Neuronal stem cell (in vitro differentiated cells): ENCODE data around the gene DHX34.

Experiments used
- DNase-seq: peaks from one replicate; pipeline ENCODE4 v3.0.0-alpha.2; 2013; ENCODE audit warnings: low spot score
- H2AFZ ChIP-seq: one replicate; pipeline ENCODE4 v1.6.1; 2013; ENCODE audit warnings: mild to moderate bottlenecking, low read length, inconsistent platforms
- H2AK5ac ChIP-seq: 2 replicates; pipeline ENCODE4 v1.6.1; 2013; ENCODE audit warnings: low read depth, mild to moderate bottlenecking, inconsistent platforms, low read length, moderate library complexity, mixed read lengths
- H2BK120ac ChIP-seq: 2 replicates; pipeline ENCODE4 v1.6.1; 2013; ENCODE audit warnings: low read depth, mild to moderate bottlenecking, inconsistent platforms, low read length, moderate library complexity, mixed read lengths
- H2BK12ac ChIP-seq: one replicate; pipeline ENCODE4 v1.6.1; 2013; ENCODE audit warnings: low read length, inconsistent platforms
- H2BK15ac ChIP-seq: 2 replicates; pipeline ENCODE4 v1.6.1; 2013; ENCODE audit warnings: mild to moderate bottlenecking, low read length, inconsistent platforms, mixed read lengths
- H2BK5ac ChIP-seq: one replicate; pipeline ENCODE4 v1.6.1; 2013; ENCODE audit warnings: inconsistent platforms, mild to moderate bottlenecking, low read length, moderate library complexity
- H3K14ac ChIP-seq: one replicate; pipeline ENCODE4 v1.6.1; 2013; ENCODE audit warnings: low read length, inconsistent platforms
- H3K18ac ChIP-seq: 2 replicates; pipeline ENCODE4 v1.6.1; 2013; ENCODE audit warnings: low read length, inconsistent platforms
- H3K23ac ChIP-seq: 2 replicates; pipeline ENCODE4 v1.6.1; 2013; ENCODE audit warnings: low read depth, mild to moderate bottlenecking, mixed read lengths, low read length, inconsistent platforms; ENCODE audit not compliant: poor library complexity
- H3K27ac ChIP-seq: replicated peaks from 3 replicates; pipeline ENCODE4 v1.5.1; 2013; ENCODE audit warnings: low read length, inconsistent platforms
- H3K27me3 ChIP-seq, 3 experiments: 2 replicates each; pipeline ENCODE4 v1.6.1; 2013; ENCODE audit warnings: low read length in 3 of 3, mild to moderate bottlenecking in 2 of 3, inconsistent platforms in 1 of 3, low read depth in 1 of 3, mixed read lengths in 1 of 3, moderate library complexity in 1 of 3; ENCODE audit not compliant: control insufficient read depth in 3 of 3, insufficient read depth in 3 of 3
- H3K36me3 ChIP-seq, 2 donors: replicated peaks in 1 of 2; 2 replicates each; pipeline ENCODE4 v1.6.1; 2013; ENCODE audit warnings: low read length in 2 of 2; ENCODE audit not compliant: control insufficient read depth in 2 of 2, insufficient read depth in 2 of 2
- H3K4ac ChIP-seq: 2 replicates; pipeline ENCODE4 v1.6.1; 2013; ENCODE audit warnings: inconsistent platforms, mild to moderate bottlenecking, low read length, moderate library complexity
- H3K4me1 ChIP-seq, 2 donors: 1 replicate in 1 of 2; 2 replicates in 1 of 2; pipeline ENCODE4 v1.6.1; 2013; ENCODE audit warnings: low read length in 2 of 2, low read depth in 1 of 2; ENCODE audit not compliant: control insufficient read depth in 2 of 2, insufficient read depth in 1 of 2
- H3K4me2 ChIP-seq: one replicate; pipeline ENCODE4 v1.6.1; 2013; ENCODE audit warnings: mild to moderate bottlenecking, low read length, inconsistent platforms; ENCODE audit not compliant: insufficient read depth, poor library complexity, severe bottlenecking
- H3K4me3 ChIP-seq, 2 donors: 2 replicates each; pipeline ENCODE4 v1.5.1; 2013; ENCODE audit warnings: low read length in 2 of 2, mild to moderate bottlenecking in 2 of 2, inconsistent platforms in 1 of 2, moderate library complexity in 1 of 2
- H3K79me1 ChIP-seq: one replicate; pipeline ENCODE4 v1.6.1; 2013; ENCODE audit warnings: low read depth, mild to moderate bottlenecking, inconsistent platforms, low read length, moderate library complexity
- H3K9ac ChIP-seq: one replicate; pipeline ENCODE4 v1.6.1; 2013; ENCODE audit warnings: mild to moderate bottlenecking, low read depth, low read length, inconsistent platforms; ENCODE audit not compliant: poor library complexity
- H3K9me3 ChIP-seq, 2 donors: replicated peaks in 1 of 2; 2 replicates each; pipeline versions ENCODE3 to v1.6.1; 2013; ENCODE audit warnings: low read length in 2 of 2, mild to moderate bottlenecking in 2 of 2, inconsistent platforms in 1 of 2, low read depth in 1 of 2, mixed read lengths in 1 of 2, moderate library complexity in 1 of 2; ENCODE audit not compliant: control insufficient read depth in 2 of 2, insufficient read depth in 1 of 2
- H4K8ac ChIP-seq: one replicate; pipeline ENCODE4 v1.6.1; 2013; ENCODE audit warnings: low read depth, mild to moderate bottlenecking, inconsistent platforms, low read length, moderate library complexity
- H4K91ac ChIP-seq: one replicate; pipeline ENCODE4 v1.6.1; 2013; ENCODE audit warnings: low read length, low read depth, mild to moderate bottlenecking, inconsistent platforms; ENCODE audit not compliant: poor library complexity
- WGBS, 2 donors: extraction: QIAGEN DNeasy Blood & Tissue Kit; methylation state at CpG; one replicate each; pipeline ENCODE4 v1.1.7; 2013; ENCODE audit warnings: missing lambda C conversion rate in 2 of 2, mixed read lengths in 1 of 2; ENCODE audit not compliant: insufficient read length in 2 of 2, insufficient replicate concordance in 1 of 2; ENCODE audit errors: extremely low coverage in 2 of 2; 5-methylcytosine and 5-hydroxymethylcytosine counted together

DHX34 gene

DNA sequence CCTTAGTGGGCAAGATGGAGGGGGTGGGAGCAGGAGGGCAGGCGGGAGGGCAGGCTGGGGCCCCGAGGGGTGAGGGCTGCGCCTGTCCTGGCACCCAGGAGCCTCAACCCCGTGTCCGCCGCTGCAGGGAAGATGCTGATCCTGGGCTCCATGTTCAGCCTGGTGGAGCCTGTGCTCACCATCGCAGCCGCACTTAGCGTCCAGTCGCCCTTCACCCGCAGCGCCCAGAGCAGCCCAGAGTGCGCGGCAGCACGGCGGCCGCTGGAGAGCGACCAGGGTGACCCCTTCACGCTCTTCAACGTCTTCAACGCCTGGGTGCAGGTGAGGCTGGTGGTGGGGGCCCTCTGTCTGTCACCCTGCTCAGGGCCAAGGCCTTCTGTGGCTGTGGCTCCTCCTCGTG is 23.5 kb downstream of the DHX34 start:
- Histone ChIP-seq H2BK12ac (no peak overlapping the region), H3K23ac (no peak overlapping the region), H2BK120ac (no peak overlapping the region), H2AK5ac (no peak overlapping the region), H3K18ac (no peak overlapping the region), H3K36me3 (peaks cover 64 to 89% of the 10 kb centered on the region in 2 donors), H4K8ac (no peak overlapping the region), H3K4me1 (no peaks in the 10 kb centered on the region), H3K14ac (no peak overlapping the region), H3K79me1 (peaks cover 6% of the 10 kb centered on the region), H3K4me3 (no peak overlapping the region), H3K27me3 (no peaks in the 10 kb centered on the region), H4K91ac (no peak overlapping the region), H2AFZ (no peak overlapping the region), H3K4ac (no peak overlapping the region), H2BK15ac (no peak overlapping the region), H3K9me3 (no peaks in the 10 kb centered on the region), H3K4me2 (no peak overlapping the region), H3K9ac (no peak overlapping the region), H3K27ac (no peak overlapping the region), H2BK5ac (no peak overlapping the region)
- DNase-seq, result no peak
- no CpG with 5 or more reads among the region's 22 CpGs for WGBS, 2 donors

DNA sequence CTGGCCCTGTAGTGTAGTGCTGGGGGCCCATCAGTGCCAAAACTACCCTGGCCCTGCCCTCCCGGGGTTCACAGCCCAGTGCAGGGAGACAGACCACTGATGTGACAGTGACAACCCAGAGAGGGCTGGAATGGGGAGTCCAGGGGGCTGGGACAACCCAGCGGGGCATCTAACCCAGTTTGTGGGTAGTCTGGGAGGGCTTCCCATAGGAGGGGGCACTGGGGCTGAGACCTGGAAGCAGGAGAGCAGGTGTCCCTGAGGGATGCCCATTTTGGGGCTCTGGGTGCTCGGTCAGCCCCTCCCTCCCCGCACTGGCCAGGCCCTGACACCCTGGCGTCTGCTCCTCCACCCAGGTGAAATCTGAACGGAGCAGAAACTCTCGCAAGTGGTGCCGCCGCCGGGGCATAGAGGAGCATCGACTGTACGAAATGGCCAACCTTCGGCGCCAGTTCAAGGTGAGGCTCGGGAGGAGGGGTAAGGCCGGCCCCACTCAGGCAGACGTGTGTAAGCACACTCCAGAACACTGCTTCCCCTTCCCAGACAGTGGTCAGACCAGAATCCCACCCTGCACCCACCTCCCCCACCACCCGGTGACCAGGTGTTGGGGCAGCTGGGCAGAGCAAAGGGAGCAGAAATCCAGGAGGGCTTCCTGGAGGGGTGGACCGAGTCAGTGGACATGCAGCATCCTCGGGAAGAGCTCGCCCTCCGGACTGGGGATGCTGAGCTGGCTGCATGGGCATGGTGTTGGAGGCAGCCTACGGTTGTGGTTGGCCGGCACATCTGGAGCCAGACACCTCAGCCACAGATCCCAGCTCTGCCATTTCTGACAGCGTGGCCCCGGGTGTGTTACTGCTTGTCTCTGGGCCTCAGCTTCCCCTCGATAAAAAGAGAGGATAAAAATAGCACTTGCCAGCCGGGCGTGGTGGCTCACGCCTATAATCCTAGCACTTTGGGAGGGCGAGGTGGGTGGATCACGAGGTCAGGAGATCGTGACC is 24.4 kb downstream of the DHX34 start:
- H3K4me1 ChIP-seq, result no peaks in the 10 kb centered on the region
- peaks cover 6% of the 10 kb centered on the region for H3K79me1 ChIP-seq
- no peak overlapping the region for H3K4ac ChIP-seq
- H3K14ac ChIP-seq, result peak overlapping the region; percentile 82
- no peak overlapping the region for H2BK5ac ChIP-seq
- H2AK5ac ChIP-seq, result no peak overlapping the region
- H4K91ac ChIP-seq, result no peak overlapping the region
- no peak overlapping the region for H3K9ac ChIP-seq
- H3K23ac ChIP-seq, result no peak overlapping the region
- no peak overlapping the region for H2AFZ ChIP-seq
- H2BK12ac ChIP-seq, result no peak overlapping the region
- H3K4me2 ChIP-seq, result no peak overlapping the region
- no peak overlapping the region for H2BK15ac ChIP-seq
- H3K4me3 ChIP-seq, result peak overlapping the region in 1 of 2 donors; percentile 20
- no peak overlapping the region for H3K27ac ChIP-seq
- H3K36me3 ChIP-seq, result peaks cover 70 to 97% of the 10 kb centered on the region in 2 donors
- H3K9me3 ChIP-seq, result no peaks in the 10 kb centered on the region
- H4K8ac ChIP-seq, result no peak overlapping the region
- no peaks in the 10 kb centered on the region for H3K27me3 ChIP-seq
- WGBS, 2 donors, result no CpG with 5 or more reads among the region's 33 CpGs
- no peak overlapping the region for H3K18ac ChIP-seq
- DNase-seq, result no peak
- no peak overlapping the region for H2BK120ac ChIP-seq

DNA sequence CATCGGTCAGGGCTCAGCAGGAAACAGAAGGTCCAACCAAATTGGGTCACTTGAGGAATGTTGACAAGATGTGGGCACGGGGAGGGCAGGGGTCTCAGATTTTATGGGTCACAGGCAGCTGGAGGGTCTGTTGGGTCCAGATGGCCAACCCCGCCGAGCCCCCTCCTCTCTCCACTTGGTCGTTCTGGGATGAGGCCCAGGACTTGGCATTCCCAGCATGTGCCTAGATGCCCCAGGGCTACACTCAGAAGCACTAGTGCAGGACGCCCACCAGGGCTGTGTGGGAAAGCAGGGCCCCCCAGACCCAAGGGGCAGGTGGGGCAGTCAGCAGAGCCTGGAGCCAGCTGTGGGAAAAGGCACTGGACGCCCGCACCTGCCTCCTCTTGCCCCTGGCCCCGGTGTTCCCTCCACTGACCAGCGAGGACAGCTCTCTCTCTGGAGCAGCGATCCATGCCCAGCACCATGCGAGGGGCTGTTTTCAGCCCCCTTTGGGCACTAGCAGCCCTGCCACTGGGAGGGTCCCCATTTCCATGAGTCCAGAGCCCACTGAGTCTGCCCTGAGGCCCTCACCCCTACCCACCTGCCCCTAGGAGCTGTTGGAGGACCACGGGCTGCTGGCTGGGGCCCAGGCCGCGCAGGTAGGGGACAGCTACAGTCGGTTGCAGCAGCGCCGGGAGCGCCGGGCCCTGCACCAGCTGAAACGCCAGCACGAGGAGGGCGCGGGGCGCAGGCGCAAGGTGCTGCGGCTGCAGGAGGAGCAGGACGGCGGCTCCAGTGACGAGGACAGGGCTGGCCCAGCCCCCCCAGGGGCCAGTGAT is 26.0 kb downstream of the DHX34 start:
- H3K27me3 ChIP-seq, result no peaks in the 10 kb centered on the region
- no peak overlapping the region for H3K18ac ChIP-seq
- H3K36me3 ChIP-seq, result peaks cover 65 to 94% of the 10 kb centered on the region in 2 donors
- no peak overlapping the region for H3K27ac ChIP-seq
- H3K4me2 ChIP-seq, result no peak overlapping the region
- H2BK15ac ChIP-seq, result no peak overlapping the region
- no peak overlapping the region for H3K4me3 ChIP-seq
- H3K23ac ChIP-seq, result no peak overlapping the region
- H3K79me1 ChIP-seq, result peaks cover 11% of the 10 kb centered on the region
- no peak overlapping the region for H3K9ac ChIP-seq
- H3K4ac ChIP-seq, result no peak overlapping the region
- no peak overlapping the region for H3K14ac ChIP-seq
- H2BK12ac ChIP-seq, result no peak overlapping the region
- no peak overlapping the region for H2BK120ac ChIP-seq
- no peak overlapping the region for H4K8ac ChIP-seq
- no peak overlapping the region for H4K91ac ChIP-seq
- H2AFZ ChIP-seq, result no peak overlapping the region
- no CpG with 5 or more reads among the region's 30 CpGs for WGBS, 2 donors
- H3K9me3 ChIP-seq, result no peaks in the 10 kb centered on the region
- no peak overlapping the region for H2AK5ac ChIP-seq
- no peaks in the 10 kb centered on the region for H3K4me1 ChIP-seq
- no peak overlapping the region for H2BK5ac ChIP-seq
- no peak for DNase-seq
